Measurements from ENCODE around the gene RPL29. TPM values are rescaled to one million over a fixed set of nuclear protein-coding genes. Genes with fewer than 3 reads are reported as not detected.
"Not testable (repeated sequence)": the region's sequence is repeated elsewhere in the genome, so short reads cannot be mapped to it uniquely, and the experiment has no call there.

The RPL29 gene
- total RNA-seq = 1,196 and 1,940 TPM in 2 replicates

GRCh38 chr3:51995346-51996163 is at the start of gene RPL29:
Gene RPL29, minus strand, starts transcription at chr3:51995895. Its CDS starts 434 bp downstream, at chr3:51995461.
- Histone ChIP-seq H3K27me3 (ENCODE audit: control insufficient read depth, insufficient read depth, low read length) (no peaks in the 10 kb centered on the region), H3K36me3 (ENCODE audit: control insufficient read depth, insufficient read depth, low read length) (peaks cover 17% of the 10 kb centered on the region), H3K4me3 (ENCODE audit: low read depth, low read length) (peak within 1 kb of the TSS; percentile 86)
- no peak for TF ChIP-seq CTCF (IDR thresholded peaks at IDR 0.05; ENCODE audit: insufficient read depth, low read length, severe bottlenecking)
- DNase-seq (ENCODE audit: low read depth) (peak; percentile 89), FAIRE-seq (no peak)

GRCh38 chr3:52044869-52045619 is 49.3 kb upstream of the RPL29 start:
- no peak for DNase-seq (ENCODE audit: low read depth)
- Histone ChIP-seq H3K27me3 (ENCODE audit: control insufficient read depth, insufficient read depth, low read length) (no peaks in the 10 kb centered on the region), H3K4me3 (ENCODE audit: low read depth, low read length) (no peak overlapping the region), H3K36me3 (ENCODE audit: control insufficient read depth, insufficient read depth, low read length) (peaks cover 5% of the 10 kb centered on the region)
- FAIRE-seq = no peak
- TF ChIP-seq CTCF (IDR thresholded peaks at IDR 0.05; ENCODE audit: insufficient read depth, low read length, severe bottlenecking) = no peak

GRCh38 chr3:52043750-52044149 is 48.1 kb upstream of the RPL29 start:
- Histone ChIP-seq H3K4me3 (ENCODE audit: low read depth, low read length) (no peak overlapping the region), H3K36me3 (ENCODE audit: control insufficient read depth, insufficient read depth, low read length) (no peaks in the 10 kb centered on the region), H3K27me3 (ENCODE audit: control insufficient read depth, insufficient read depth, low read length) (no peaks in the 10 kb centered on the region)
- FAIRE-seq = no peak
- TF ChIP-seq CTCF (IDR thresholded peaks at IDR 0.05; ENCODE audit: insufficient read depth, low read length, severe bottlenecking) = no peak
- DNase-seq (ENCODE audit: low read depth) = no peak

GRCh38 chr3:52043039-52043438 is 47.3 kb upstream of the RPL29 start:
- H3K36me3 ChIP-seq (ENCODE audit: control insufficient read depth, insufficient read depth, low read length); FAIRE-seq; H3K4me3 ChIP-seq (ENCODE audit: low read depth, low read length); DNase-seq (ENCODE audit: low read depth); H3K27me3 ChIP-seq (ENCODE audit: control insufficient read depth, insufficient read depth, low read length): not testable (repeated sequence)

- Histone ChIP-seq H3K4me3 (ENCODE audit: low read depth, low read length) (no peak overlapping the region), H3K36me3 (ENCODE audit: control insufficient read depth, insufficient read depth, low read length) (no peaks in the 10 kb centered on the region), H3K27me3 (ENCODE audit: control insufficient read depth, insufficient read depth, low read length) (no peaks in the 10 kb centered on the region)
- FAIRE-seq = no peak
- TF ChIP-seq CTCF (IDR thresholded peaks at IDR 0.05; ENCODE audit: insufficient read depth, low read length, severe bottlenecking) = peak; percentile 52
- no peak for DNase-seq (ENCODE audit: low read depth)
These were observed 45.5 kb upstream of the RPL29 start for GRCh38 chr3:52041118-52041731.

- no peaks in the 10 kb centered on the region for H3K36me3 ChIP-seq (ENCODE audit: control insufficient read depth, insufficient read depth, low read length)
- no peak overlapping the region for H3K4me3 ChIP-seq (ENCODE audit: low read depth, low read length)
- H3K27me3 ChIP-seq (ENCODE audit: control insufficient read depth, insufficient read depth, low read length) = no peaks in the 10 kb centered on the region
- FAIRE-seq (no peak), DNase-seq (ENCODE audit: low read depth) (no peak)
- TF ChIP-seq CTCF (IDR thresholded peaks at IDR 0.05; ENCODE audit: insufficient read depth, low read length, severe bottlenecking) = no peak
These were observed 44.9 kb upstream of the RPL29 start for GRCh38 chr3:52040600-52040999.
